Ishikawa (cell line): ENCODE results near the gene ATR.

Experiments used
- CEBPB ChIP-seq: IDR thresholded peaks from 2 replicates; pipeline ENCODE4 v1.6.1; 2012
- CREB1 ChIP-seq: IDR thresholded peaks from 2 replicates; pipeline ENCODE4 v1.6.1; 2012; ENCODE audit warnings: low read depth
- EGR1 ChIP-seq: IDR thresholded peaks from 2 replicates; pipeline ENCODE4 v1.6.1; 2012
- EP300 ChIP-seq: IDR thresholded peaks from 2 replicates; pipeline ENCODE4 v1.6.1; 2012; ENCODE audit warnings: borderline replicate concordance
- FOXM1 ChIP-seq: IDR thresholded peaks from 2 replicates; pipeline ENCODE4 v1.6.1; 2012; ENCODE audit warnings: low read depth, borderline replicate concordance
- MAX ChIP-seq: IDR thresholded peaks from 2 replicates; pipeline ENCODE4 v1.6.1; 2012
- NFIC ChIP-seq: IDR thresholded peaks from 2 replicates; pipeline ENCODE4 v1.6.1; 2012
- RAD21 ChIP-seq: IDR thresholded peaks from 2 replicates; pipeline ENCODE4 v1.6.1; 2012; ENCODE audit warnings: low read depth
- REST ChIP-seq: IDR thresholded peaks from 2 replicates; pipeline ENCODE4 v1.6.1; 2012; ENCODE audit warnings: low read depth, mild to moderate bottlenecking
- TAF1 ChIP-seq: IDR thresholded peaks from 2 replicates; pipeline ENCODE4 v1.6.1; 2012; ENCODE audit warnings: low read depth, mild to moderate bottlenecking
- TCF12 ChIP-seq: IDR thresholded peaks from 2 replicates; pipeline ENCODE4 v1.6.1; 2012; ENCODE audit warnings: low read depth
- TEAD4 ChIP-seq: IDR thresholded peaks from 2 replicates; pipeline ENCODE4 v1.6.1; 2012
- USF1 ChIP-seq: IDR thresholded peaks from 2 replicates; pipeline ENCODE4 v1.6.1; 2012
- YY1 ChIP-seq: IDR thresholded peaks from 2 replicates; pipeline ENCODE4 v1.6.1; 2012; ENCODE audit warnings: low read depth
- ZBTB7A ChIP-seq: IDR thresholded peaks from 2 replicates; pipeline ENCODE4 v1.6.1; 2012; ENCODE audit warnings: low read depth

ATR gene

GRCh38 chr3:142523921-142524566, 54.5 kb downstream of the ATR start:
- no peak for TF ChIP-seq YY1

GRCh38 chr3:142509079-142509478, 69.5 kb downstream of the ATR start:
- TF ChIP-seq REST (no peak), RAD21 (no peak), ZBTB7A (no peak), YY1 (no peak), CREB1 (no peak), MAX (no peak), EGR1 (no peak), TAF1 (no peak), EP300 (no peak), USF1 (no peak), CEBPB (no peak), NFIC (no peak), TEAD4 (no peak), TCF12 (no peak)

- TF ChIP-seq EP300 (no peak), EGR1 (no peak), TAF1 (no peak), MAX (no peak), CREB1 (no peak), RAD21 (no peak), FOXM1 (no peak), CEBPB (no peak), ZBTB7A (no peak), TCF12 (no peak), YY1 (no peak), USF1 (no peak), TEAD4 (no peak), NFIC (no peak), REST (no peak)
Measured at GRCh38 chr3:142507241-142507640, 71.3 kb downstream of the ATR start.

GRCh38 chr3:142502187-142502985, 76.1 kb downstream of the ATR start:
- no peak for TF ChIP-seq EGR1
- no peak for TF ChIP-seq NFIC
- no peak for TF ChIP-seq USF1
- TF ChIP-seq RAD21 = no peak
- no peak for TF ChIP-seq YY1
- TF ChIP-seq REST = no peak
- TF ChIP-seq FOXM1 = no peak
- TF ChIP-seq MAX = no peak
- TF ChIP-seq TEAD4 = no peak
- no peak for TF ChIP-seq TAF1
- no peak for TF ChIP-seq ZBTB7A
- no peak for TF ChIP-seq CEBPB
